Measurements from ENCODE around the gene PIK3C2G.

Gene PIK3C2G

DNA sequence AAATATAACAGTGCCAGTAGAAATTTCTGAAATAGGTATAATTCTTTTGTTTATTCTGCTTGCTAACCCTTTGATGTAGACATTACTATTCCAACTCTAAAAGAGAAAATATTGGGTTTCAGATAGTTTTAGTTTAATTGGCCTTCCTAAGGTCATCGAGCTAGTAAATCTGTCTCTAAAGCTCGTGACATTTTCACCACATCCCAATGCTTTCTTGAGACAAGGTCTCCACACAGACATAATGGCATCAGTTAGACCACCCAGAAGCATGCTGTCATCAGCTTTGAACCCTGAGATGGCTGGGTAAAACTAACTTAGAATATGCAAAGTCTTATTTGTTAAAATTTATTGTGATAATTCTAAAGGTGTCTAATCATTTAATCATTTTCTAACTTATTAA lies 52.0 kb downstream of the PIK3C2G start:
- no CpG with 5 or more reads among the region's 2 CpGs for WGBS (ENCODE audit: insufficient coverage)
- ChIA-PET POLR2A (no interaction called here), CTCF (no interaction called here)
- H3K27ac ChIP-seq (ENCODE audit: insufficient read depth in 1 of 2, low read depth in 1 of 2, low read length in 2 of 2, poor library complexity in 1 of 2, severe bottlenecking in 2 of 2), result no peak overlapping the region
- DNase-seq, result no peak
- H3K9me3 ChIP-seq (ENCODE audit: control extremely low read depth in 1 of 5, control insufficient read depth in 4 of 5, insufficient read depth in 2 of 5, low read depth in 1 of 5, low read length in 4 of 5), result no peaks in the 10 kb centered on the region
- no peaks in the 10 kb centered on the region for H3K27me3 ChIP-seq (replicated peaks in 2 of 5; ENCODE audit: control insufficient read depth in 4 of 5, insufficient read depth in 5 of 5, low read length in 4 of 5)
- H3K4me1 ChIP-seq (ENCODE audit: control extremely low read depth in 1 of 4, control insufficient read depth in 4 of 4, insufficient read depth in 4 of 4, low read length in 3 of 4), result no peaks in the 10 kb centered on the region
- H3K4me3 ChIP-seq (ENCODE audit: control insufficient read depth in 1 of 7, extremely low read depth in 1 of 7, insufficient read depth in 4 of 7, low read depth in 2 of 7, low read length in 6 of 7), result no peak overlapping the region
- H3K36me3 ChIP-seq (ENCODE audit: control insufficient read depth in 4 of 4, insufficient read depth in 4 of 4, low read length in 3 of 4), result no peaks in the 10 kb centered on the region

- DNase-seq, result peak; percentile 16 to 43 (median 42)
Measured at GRCh38 chr12:18320036-18320617, 58.8 kb downstream of the PIK3C2G start.

DNA sequence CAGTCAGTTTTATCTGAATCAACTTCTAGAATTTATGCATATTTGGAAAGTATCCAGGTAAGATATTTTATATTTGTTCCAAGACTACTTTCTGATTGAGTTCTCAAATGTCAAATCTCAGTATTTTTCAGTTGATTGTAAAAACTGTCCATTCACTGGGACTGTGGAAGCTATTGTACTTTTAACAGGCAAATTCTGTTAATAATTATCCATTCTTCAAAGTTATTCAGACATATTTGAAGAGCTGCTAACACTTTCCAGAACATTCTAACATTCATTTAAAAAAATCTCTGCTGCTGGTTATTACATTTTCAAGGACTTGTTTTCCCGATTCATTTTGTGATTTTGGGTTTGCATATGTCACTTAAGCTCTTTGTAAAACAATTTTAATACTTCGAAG lies 59.7 kb downstream of the PIK3C2G start:
- no peaks in the 10 kb centered on the region for H3K9me3 ChIP-seq (ENCODE audit: control extremely low read depth in 1 of 5, control insufficient read depth in 4 of 5, insufficient read depth in 2 of 5, low read depth in 1 of 5, low read length in 4 of 5)
- WGBS (ENCODE audit: insufficient coverage), result no CpG with 5 or more reads among the region's 2 CpGs
- no peaks in the 10 kb centered on the region for H3K36me3 ChIP-seq (ENCODE audit: control insufficient read depth in 4 of 4, insufficient read depth in 4 of 4, low read length in 3 of 4)
- H3K4me1 ChIP-seq (ENCODE audit: control extremely low read depth in 1 of 4, control insufficient read depth in 4 of 4, insufficient read depth in 4 of 4, low read length in 3 of 4), result no peaks in the 10 kb centered on the region
- POLR2A ChIA-PET, result no interaction called here
- no peak overlapping the region for H3K27ac ChIP-seq (ENCODE audit: insufficient read depth in 1 of 2, low read depth in 1 of 2, low read length in 2 of 2, poor library complexity in 1 of 2, severe bottlenecking in 2 of 2)
- no peak for DNase-seq
- CTCF ChIA-PET, result interaction anchor here (0.7 to 2.1 kb wide), 5 partner anchors 13 to 186 kb away, joined by 3 to 7 read pairs (median 3); no protein-coding TSS in a partner anchor
- no peak overlapping the region for H3K4me3 ChIP-seq (ENCODE audit: control insufficient read depth in 1 of 7, extremely low read depth in 1 of 7, insufficient read depth in 4 of 7, low read depth in 2 of 7, low read length in 6 of 7)
- H3K27me3 ChIP-seq (replicated peaks in 2 of 5; ENCODE audit: control insufficient read depth in 4 of 5, insufficient read depth in 5 of 5, low read length in 4 of 5), result no peaks in the 10 kb centered on the region

More at GRCh38 chr12:18320036-18320617, 58.8 kb downstream of the PIK3C2G start:
- H3K4me1 ChIP-seq (ENCODE audit: control extremely low read depth in 1 of 4, control insufficient read depth in 4 of 4, insufficient read depth in 4 of 4, low read length in 3 of 4), result no peaks in the 10 kb centered on the region
- H3K9me3 ChIP-seq (ENCODE audit: control extremely low read depth in 1 of 5, control insufficient read depth in 4 of 5, insufficient read depth in 2 of 5, low read depth in 1 of 5, low read length in 4 of 5), result no peaks in the 10 kb centered on the region
- CTCF ChIA-PET, result interaction anchor here (0.6 to 1.6 kb wide), 5 partner anchors 21 to 185 kb away, joined by 3 read pairs; no protein-coding TSS in a partner anchor
- POLR2A ChIA-PET, result no interaction called here
- H3K27me3 ChIP-seq (replicated peaks in 2 of 5; ENCODE audit: control insufficient read depth in 4 of 5, insufficient read depth in 5 of 5, low read length in 4 of 5), result no peaks in the 10 kb centered on the region
- 100% methylated on average over 1 of the region's 6 CpGs for WGBS (ENCODE audit: insufficient coverage)
- H3K27ac ChIP-seq (ENCODE audit: insufficient read depth in 1 of 2, low read depth in 1 of 2, low read length in 2 of 2, poor library complexity in 1 of 2, severe bottlenecking in 2 of 2), result no peak overlapping the region
- no peaks in the 10 kb centered on the region for H3K36me3 ChIP-seq (ENCODE audit: control insufficient read depth in 4 of 4, insufficient read depth in 4 of 4, low read length in 3 of 4)
- no peak overlapping the region for H3K4me3 ChIP-seq (ENCODE audit: control insufficient read depth in 1 of 7, extremely low read depth in 1 of 7, insufficient read depth in 4 of 7, low read depth in 2 of 7, low read length in 6 of 7)

- H3K27ac ChIP-seq (ENCODE audit: insufficient read depth in 1 of 2, low read depth in 1 of 2, low read length in 2 of 2, poor library complexity in 1 of 2, severe bottlenecking in 2 of 2), result no peak overlapping the region
- H3K4me1 ChIP-seq (ENCODE audit: control extremely low read depth in 1 of 4, control insufficient read depth in 4 of 4, insufficient read depth in 4 of 4, low read length in 3 of 4), result no peaks in the 10 kb centered on the region
- POLR2A ChIA-PET, result no interaction called here
- H3K4me3 ChIP-seq (ENCODE audit: control insufficient read depth in 1 of 7, extremely low read depth in 1 of 7, insufficient read depth in 4 of 7, low read depth in 2 of 7, low read length in 6 of 7), result no peak overlapping the region
- no peaks in the 10 kb centered on the region for H3K9me3 ChIP-seq (ENCODE audit: control extremely low read depth in 1 of 5, control insufficient read depth in 4 of 5, insufficient read depth in 2 of 5, low read depth in 1 of 5, low read length in 4 of 5)
- CTCF ChIA-PET, result no interaction called here
- H3K36me3 ChIP-seq (ENCODE audit: control insufficient read depth in 4 of 4, insufficient read depth in 4 of 4, low read length in 3 of 4), result no peaks in the 10 kb centered on the region
- no peak for DNase-seq
- H3K27me3 ChIP-seq (replicated peaks in 2 of 5; ENCODE audit: control insufficient read depth in 4 of 5, insufficient read depth in 5 of 5, low read length in 4 of 5), result no peaks in the 10 kb centered on the region
Measured at GRCh38 chr12:18323159-18323558, 61.8 kb downstream of the PIK3C2G start.

DNA sequence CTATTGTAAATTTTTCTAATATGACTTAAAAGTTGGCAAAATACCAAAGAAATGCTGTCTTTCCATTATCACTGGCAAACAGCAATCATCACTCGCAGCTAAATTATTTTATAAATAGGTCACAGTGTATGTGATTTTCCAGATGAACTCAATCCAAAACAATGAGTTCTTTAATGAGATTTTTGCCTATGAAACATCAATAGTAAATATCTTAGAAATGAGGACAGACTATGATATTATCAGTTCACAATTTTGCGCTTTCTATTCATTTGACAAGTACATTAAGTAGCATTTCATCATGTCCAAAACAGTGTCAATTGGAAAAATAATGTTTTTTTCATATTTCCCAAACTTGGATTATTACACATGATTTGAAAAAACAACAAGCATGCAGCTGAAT lies 65.7 kb downstream of the PIK3C2G start:
- H3K27ac ChIP-seq (ENCODE audit: insufficient read depth in 1 of 2, low read depth in 1 of 2, low read length in 2 of 2, poor library complexity in 1 of 2, severe bottlenecking in 2 of 2), result no peak overlapping the region
- no CpG with 5 or more reads among the region's 2 CpGs for WGBS (ENCODE audit: insufficient coverage)

GRCh38 chr12:18332173-18332572 lies 70.9 kb downstream of the PIK3C2G start:
- CTCF ChIA-PET, result interaction anchor here (1.9 kb wide), 1 partner anchor 10 kb away, joined by 5 read pairs; no protein-coding TSS in a partner anchor
- no peaks in the 10 kb centered on the region for H3K27me3 ChIP-seq (replicated peaks in 2 of 5; ENCODE audit: control insufficient read depth in 4 of 5, insufficient read depth in 5 of 5, low read length in 4 of 5)
- H3K4me3 ChIP-seq (ENCODE audit: control insufficient read depth in 1 of 7, extremely low read depth in 1 of 7, insufficient read depth in 4 of 7, low read depth in 2 of 7, low read length in 6 of 7), result no peak overlapping the region
- no peaks in the 10 kb centered on the region for H3K36me3 ChIP-seq (ENCODE audit: control insufficient read depth in 4 of 4, insufficient read depth in 4 of 4, low read length in 3 of 4)
- H3K27ac ChIP-seq (ENCODE audit: insufficient read depth in 1 of 2, low read depth in 1 of 2, low read length in 2 of 2, poor library complexity in 1 of 2, severe bottlenecking in 2 of 2), result no peak overlapping the region
- POLR2A ChIA-PET, result no interaction called here
- no peaks in the 10 kb centered on the region for H3K9me3 ChIP-seq (ENCODE audit: control extremely low read depth in 1 of 5, control insufficient read depth in 4 of 5, insufficient read depth in 2 of 5, low read depth in 1 of 5, low read length in 4 of 5)
- WGBS (ENCODE audit: insufficient coverage), result 100% methylated on average over 3 of the region's 4 CpGs
- no peak for DNase-seq
- H3K4me1 ChIP-seq (ENCODE audit: control extremely low read depth in 1 of 4, control insufficient read depth in 4 of 4, insufficient read depth in 4 of 4, low read length in 3 of 4), result no peaks in the 10 kb centered on the region

More for the DNA sequence above, 65.7 kb downstream of the PIK3C2G start:
- no peak overlapping the region for H3K4me3 ChIP-seq (ENCODE audit: control insufficient read depth in 1 of 7, extremely low read depth in 1 of 7, insufficient read depth in 4 of 7, low read depth in 2 of 7, low read length in 6 of 7)
- no peaks in the 10 kb centered on the region for H3K36me3 ChIP-seq (ENCODE audit: control insufficient read depth in 4 of 4, insufficient read depth in 4 of 4, low read length in 3 of 4)
- no peaks in the 10 kb centered on the region for H3K27me3 ChIP-seq (replicated peaks in 2 of 5; ENCODE audit: control insufficient read depth in 4 of 5, insufficient read depth in 5 of 5, low read length in 4 of 5)
- DNase-seq, result no peak
- no peaks in the 10 kb centered on the region for H3K9me3 ChIP-seq (ENCODE audit: control extremely low read depth in 1 of 5, control insufficient read depth in 4 of 5, insufficient read depth in 2 of 5, low read depth in 1 of 5, low read length in 4 of 5)
- no peaks in the 10 kb centered on the region for H3K4me1 ChIP-seq (ENCODE audit: control extremely low read depth in 1 of 4, control insufficient read depth in 4 of 4, insufficient read depth in 4 of 4, low read length in 3 of 4)
- ChIA-PET POLR2A (no interaction called here), CTCF (no interaction called here)

GRCh38 chr12:18339633-18340032 lies 78.3 kb downstream of the PIK3C2G start:
- no peak overlapping the region for H3K27ac ChIP-seq (ENCODE audit: insufficient read depth in 1 of 2, low read depth in 1 of 2, low read length in 2 of 2, poor library complexity in 1 of 2, severe bottlenecking in 2 of 2)
- H3K27me3 ChIP-seq (replicated peaks in 2 of 5; ENCODE audit: control insufficient read depth in 4 of 5, insufficient read depth in 5 of 5, low read length in 4 of 5), result no peaks in the 10 kb centered on the region
- no peaks in the 10 kb centered on the region for H3K36me3 ChIP-seq (ENCODE audit: control insufficient read depth in 4 of 4, insufficient read depth in 4 of 4, low read length in 3 of 4)
- ChIA-PET CTCF (no interaction called here), POLR2A (no interaction called here)
- peak in 2 of 3 donors; percentile 39 to 48 for DNase-seq
- H3K9me3 ChIP-seq (ENCODE audit: control extremely low read depth in 1 of 5, control insufficient read depth in 4 of 5, insufficient read depth in 2 of 5, low read depth in 1 of 5, low read length in 4 of 5), result no peaks in the 10 kb centered on the region
- no CpG with 5 or more reads among the region's 1 CpG for WGBS (ENCODE audit: insufficient coverage)
- peaks cover 0 to under 1% (median 0%) of the 10 kb centered on the region in 4 experiments for H3K4me1 ChIP-seq (ENCODE audit: control extremely low read depth in 1 of 4, control insufficient read depth in 4 of 4, insufficient read depth in 4 of 4, low read length in 3 of 4)
- no peak overlapping the region for H3K4me3 ChIP-seq (ENCODE audit: control insufficient read depth in 1 of 7, extremely low read depth in 1 of 7, insufficient read depth in 4 of 7, low read depth in 2 of 7, low read length in 6 of 7)

All from common myeloid progenitor, CD34-positive (primary cell).